Gastroesophageal sphincter (tissue), 4 donors: ENCODE measurements around the gene PXDN. TPM values are rescaled to one million over a fixed set of nuclear protein-coding genes. Genes with fewer than 3 reads are reported as not detected.
A peak's percentile ranks its signal among the peaks of the same experiment; 100 is the strongest.

Source experiments
- ATAC-seq: fragments of 150-250 bp; one replicate; pipeline ENCODE4 v1.9.1; 2016; ENCODE audit warnings: mild to moderate bottlenecking, moderate library complexity
- H3K27ac ChIP-seq, 4 donors: fragments of 200-600 bp; sonication (generic) in 3 of 4; 1 replicate in 3 of 4; 2 replicates in 1 of 4; pipeline ENCODE4 v1.5.1; 2016 to 2019
- H3K27me3 ChIP-seq: fragments of 200-600 bp; sonication (generic); one replicate; pipeline ENCODE4 v1.5.1; 2019
- H3K36me3 ChIP-seq, 2 donors: fragments of 200-600 bp; sonication (generic); one replicate each; pipeline ENCODE4 v1.5.1; 2019; ENCODE audit warnings: control low read depth in 1 of 2
- H3K4me1 ChIP-seq, 3 donors: fragments of 200-600 bp; sonication (generic); 1 replicate in 2 of 3; 2 replicates in 1 of 3; pipeline ENCODE4 v1.5.1; 2016 to 2019; ENCODE audit warnings: control low read depth in 2 of 3
- H3K4me3 ChIP-seq, 2 donors: fragments of 200-600 bp; sonication (generic); one replicate each; pipeline ENCODE4 v1.5.1; 2019; ENCODE audit warnings: mild to moderate bottlenecking in 1 of 2, moderate library complexity in 1 of 2
- H3K9me3 ChIP-seq, 3 donors: fragments of 200-600 bp; sonication (generic); one replicate each; pipeline ENCODE4 v1.5.1; 2017 to 2019; ENCODE audit warnings: control low read depth in 2 of 3
- EP300 ChIP-seq: sonication (generic); formaldehyde crosslinking; IDR thresholded peaks from one replicate; pipeline ENCODE4 v1.6.1; 2017; ENCODE audit warnings: antibody characterized with exemption, mild to moderate bottlenecking
- POLR2A ChIP-seq, 2 donors: fragments of 450-650 bp; IDR thresholded peaks; one replicate each; pipeline ENCODE4 v1.6.1; 2017; ENCODE audit warnings: antibody characterized with exemption in 2 of 2, mild to moderate bottlenecking in 2 of 2, moderate library complexity in 1 of 2
- POLR2AphosphoS5 ChIP-seq: sonication (generic); formaldehyde crosslinking; IDR thresholded peaks from one replicate; pipeline ENCODE4 v1.6.1; 2017; ENCODE audit warnings: antibody characterized with exemption
- WGBS, 2 donors: methylation state at CpG; one replicate each; pipeline ENCODE4 v1.1.5; 2018; ENCODE audit warnings: low coverage in 1 of 2; 5-methylcytosine and 5-hydroxymethylcytosine counted together
- total RNA-seq, 4 donors: library from RNA; depleted of rRNA; stranded (reverse); fragments of >200 nt; gene quantifications; one replicate each; pipeline ENCODE4 v1.1.0, GENCODE V29; 2016
- TF ChIP-seq, protein P1 (sequence below), 4 experiments: fragments of 200-600 bp in 2 of 4; fragments of 450-650 bp in 2 of 4; sonication (generic) in 1 of 4; IDR thresholded peaks; one replicate each; pipeline ENCODE4 v1.5.1; 2017 to 2019; ENCODE audit warnings: antibody characterized with exemption in 4 of 4, mild to moderate bottlenecking in 2 of 4, moderate library complexity in 2 of 4

Gene PXDN
- total RNA-seq, 4 donors from 2014 or later: 19.9 to 95.9 (median 60.9) TPM

- H3K27ac ChIP-seq: peak overlapping the region; percentile 85 to 100 (median 98)
- peak overlapping the region in 1 of 2 donors; percentile 91 for H3K4me3 ChIP-seq
- no peak for ATAC-seq
- TF ChIP-seq, protein P1, sequence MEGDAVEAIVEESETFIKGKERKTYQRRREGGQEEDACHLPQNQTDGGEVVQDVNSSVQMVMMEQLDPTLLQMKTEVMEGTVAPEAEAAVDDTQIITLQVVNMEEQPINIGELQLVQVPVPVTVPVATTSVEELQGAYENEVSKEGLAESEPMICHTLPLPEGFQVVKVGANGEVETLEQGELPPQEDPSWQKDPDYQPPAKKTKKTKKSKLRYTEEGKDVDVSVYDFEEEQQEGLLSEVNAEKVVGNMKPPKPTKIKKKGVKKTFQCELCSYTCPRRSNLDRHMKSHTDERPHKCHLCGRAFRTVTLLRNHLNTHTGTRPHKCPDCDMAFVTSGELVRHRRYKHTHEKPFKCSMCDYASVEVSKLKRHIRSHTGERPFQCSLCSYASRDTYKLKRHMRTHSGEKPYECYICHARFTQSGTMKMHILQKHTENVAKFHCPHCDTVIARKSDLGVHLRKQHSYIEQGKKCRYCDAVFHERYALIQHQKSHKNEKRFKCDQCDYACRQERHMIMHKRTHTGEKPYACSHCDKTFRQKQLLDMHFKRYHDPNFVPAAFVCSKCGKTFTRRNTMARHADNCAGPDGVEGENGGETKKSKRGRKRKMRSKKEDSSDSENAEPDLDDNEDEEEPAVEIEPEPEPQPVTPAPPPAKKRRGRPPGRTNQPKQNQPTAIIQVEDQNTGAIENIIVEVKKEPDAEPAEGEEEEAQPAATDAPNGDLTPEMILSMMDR (IDR thresholded peaks at IDR 0.05): no peak
- no peak for TF ChIP-seq EP300
- TF ChIP-seq POLR2A (IDR thresholded peaks at IDR 0.05): no peak
- no peak for TF ChIP-seq POLR2AphosphoS5
- no peaks in the 10 kb centered on the region for H3K9me3 ChIP-seq
- H3K36me3 ChIP-seq: no peaks in the 10 kb centered on the region
- 56 to 71% methylated on average over 13 of the region's 13 CpGs for WGBS, 2 donors
- peaks cover 3% of the 10 kb centered on the region for H3K27me3 ChIP-seq
- H3K4me1 ChIP-seq: peaks cover 0 to 67% (median 19%) of the 10 kb centered on the region in 3 donors
Observed at GRCh38 chr2:1742301-1742680, 2.0 kb downstream of the PXDN start.

DNA sequence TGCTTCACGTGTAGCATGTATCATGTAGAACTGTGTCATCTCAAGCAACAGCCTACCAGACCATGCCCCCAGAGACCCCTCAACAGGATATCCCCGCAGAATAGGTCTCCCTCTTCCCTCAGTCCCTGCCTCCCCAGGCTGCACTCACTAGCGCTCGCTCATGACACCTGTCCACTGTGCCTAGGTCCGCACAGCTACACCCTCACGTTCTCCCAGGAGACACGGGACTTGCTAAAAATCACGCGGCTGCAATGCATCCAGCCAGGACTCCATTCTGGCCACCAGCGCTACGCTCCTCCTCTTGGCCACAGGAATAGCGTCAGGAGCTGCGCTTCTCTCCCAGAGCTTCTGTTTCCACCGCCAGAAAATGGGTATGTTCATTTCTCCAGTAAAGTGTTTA is 2.5 kb downstream of the PXDN start:
- Histone ChIP-seq H3K27me3 (no peaks in the 10 kb centered on the region), H3K36me3 (no peaks in the 10 kb centered on the region), H3K9me3 (no peaks in the 10 kb centered on the region), H3K4me3 (no peak overlapping the region), H3K27ac (peak overlapping the region in 3 of 4 donors; percentile 98 to 100 (median 99)), H3K4me1 (peaks cover 0 to 71% (median 19%) of the 10 kb centered on the region in 3 donors)
- WGBS, 2 donors: 80 to 97% methylated on average over 2 to 10 of the region's 14 CpGs
- no peak for ATAC-seq
- no peak for TF ChIP-seq POLR2AphosphoS5
- TF ChIP-seq POLR2A (IDR thresholded peaks at IDR 0.05): no peak
- TF ChIP-seq EP300: no peak
- TF ChIP-seq, protein P1 (IDR thresholded peaks at IDR 0.05): no peak

DNA sequence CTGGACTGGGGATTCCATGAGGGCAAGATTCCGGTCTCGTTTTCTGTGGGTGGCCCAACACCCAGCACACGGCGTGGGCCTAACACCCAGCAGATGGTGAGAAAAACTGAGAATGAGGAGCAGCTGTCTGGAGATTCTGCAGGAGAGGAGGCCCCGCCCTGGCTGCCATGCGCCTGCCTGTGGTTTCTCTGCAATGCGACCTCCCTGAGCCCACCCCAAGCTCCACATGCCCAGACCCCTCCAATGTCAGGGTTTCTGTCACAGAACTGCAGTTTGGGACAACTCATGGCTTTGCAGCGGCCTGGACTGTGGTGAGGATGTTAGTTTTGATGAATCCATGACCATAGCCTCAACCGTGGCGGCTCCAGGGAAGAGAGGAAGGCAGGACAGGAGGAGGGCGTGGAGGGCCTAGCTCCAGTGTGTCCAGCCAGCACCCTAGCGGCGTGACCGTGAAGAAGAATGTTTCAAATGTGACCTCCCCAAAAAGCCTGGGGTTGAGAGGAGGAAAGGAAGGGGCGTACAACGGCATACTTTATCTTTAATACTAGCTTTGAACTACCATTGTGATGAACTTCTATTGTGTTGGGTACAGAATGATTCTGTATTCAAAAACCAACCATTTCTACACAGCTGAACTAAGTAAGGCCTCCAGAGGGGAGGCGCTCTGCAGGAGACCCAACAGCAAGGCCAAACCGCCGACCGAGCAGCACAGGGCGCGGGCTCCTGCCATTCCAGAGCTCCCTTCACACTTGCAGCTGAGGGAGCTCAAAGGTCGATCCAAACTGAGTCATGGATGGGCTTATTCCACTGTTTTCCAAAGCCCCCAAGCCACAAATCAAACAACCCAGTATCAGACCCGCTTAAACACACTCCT is 3.4 kb downstream of the PXDN start:
- no peak for ATAC-seq
- TF ChIP-seq, protein P1 (IDR thresholded peaks at IDR 0.05): no peak
- TF ChIP-seq POLR2AphosphoS5 (no peak), EP300 (no peak), POLR2A (IDR thresholded peaks at IDR 0.05) (no peak)

DNA sequence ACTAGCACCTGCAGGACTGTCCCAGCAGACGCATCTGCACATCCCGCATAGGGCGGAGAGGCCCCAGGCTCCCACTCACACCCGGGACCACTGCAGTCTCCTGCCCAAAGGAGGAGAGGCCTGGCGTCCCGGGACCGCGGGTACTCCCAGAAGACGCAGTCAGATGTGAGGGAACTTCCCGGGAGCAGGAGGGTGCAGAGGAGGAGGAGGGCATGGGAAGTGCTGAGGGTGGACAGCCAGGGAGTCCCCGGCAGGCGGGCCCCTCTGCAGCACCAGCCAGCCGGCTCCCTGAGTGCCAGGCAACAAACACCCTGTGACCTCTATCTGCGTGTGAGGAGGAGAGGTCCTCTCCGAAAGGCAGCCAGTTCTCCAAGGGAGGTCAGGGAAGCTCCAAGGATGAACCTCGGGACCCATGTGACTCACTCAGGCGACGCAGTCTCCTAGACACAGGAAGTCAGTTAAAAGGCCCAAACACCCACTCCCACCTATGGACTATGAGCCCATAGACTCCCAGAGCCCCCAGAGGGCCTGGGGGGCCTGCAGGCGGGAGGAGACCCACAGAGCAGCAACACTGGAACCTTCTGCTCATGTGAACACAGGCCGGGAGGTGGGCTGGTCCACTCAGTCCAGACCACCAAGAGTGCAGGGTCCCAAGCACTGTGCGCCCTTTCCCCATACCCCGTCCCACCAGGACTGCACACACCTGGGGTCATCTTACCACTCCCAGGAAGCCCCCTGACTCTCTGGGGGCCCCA is 4.2 kb downstream of the PXDN start:
- 54 to 60% methylated on average over 3 to 7 of the region's 22 CpGs for WGBS, 2 donors

More for the DNA sequence above, 3.4 kb downstream of the PXDN start:
- H3K36me3 ChIP-seq: no peaks in the 10 kb centered on the region
- H3K4me3 ChIP-seq: no peak overlapping the region
- 83 to 91% methylated on average over 4 to 5 of the region's 24 CpGs for WGBS, 2 donors
- no peaks in the 10 kb centered on the region for H3K27me3 ChIP-seq
- H3K9me3 ChIP-seq: no peaks in the 10 kb centered on the region
- H3K27ac ChIP-seq: peak overlapping the region in 3 of 4 donors; percentile 60 to 99 (median 98)
- H3K4me1 ChIP-seq: peaks cover 0 to 71% (median 19%) of the 10 kb centered on the region in 3 donors

More for the DNA sequence above, 4.2 kb downstream of the PXDN start:
- TF ChIP-seq POLR2AphosphoS5 (no peak), EP300 (no peak), POLR2A (IDR thresholded peaks at IDR 0.05) (no peak)
- TF ChIP-seq, protein P1 (IDR thresholded peaks at IDR 0.05): no peak
- no peak for ATAC-seq
- no peaks in the 10 kb centered on the region for H3K36me3 ChIP-seq
- peak overlapping the region in 3 of 4 donors; percentile 60 to 99 (median 98) for H3K27ac ChIP-seq
- no peaks in the 10 kb centered on the region for H3K27me3 ChIP-seq
- peaks cover 0 to 7% (median 0%) of the 10 kb centered on the region in 3 donors for H3K9me3 ChIP-seq
- peaks cover 0 to 63% (median 19%) of the 10 kb centered on the region in 3 donors for H3K4me1 ChIP-seq
- no peak overlapping the region for H3K4me3 ChIP-seq
